ENCODE measurements around the gene LRRFIP2. TPM values are rescaled to one million over a fixed set of nuclear protein-coding genes. Genes with fewer than 3 reads are reported as not detected.
A peak's percentile ranks its signal among the peaks of the same experiment; 100 is the strongest.

LRRFIP2 gene
- total RNA-seq, 4 donors from 2014 or later, result 56.5 to 148 (median 62.4) TPM

DNA sequence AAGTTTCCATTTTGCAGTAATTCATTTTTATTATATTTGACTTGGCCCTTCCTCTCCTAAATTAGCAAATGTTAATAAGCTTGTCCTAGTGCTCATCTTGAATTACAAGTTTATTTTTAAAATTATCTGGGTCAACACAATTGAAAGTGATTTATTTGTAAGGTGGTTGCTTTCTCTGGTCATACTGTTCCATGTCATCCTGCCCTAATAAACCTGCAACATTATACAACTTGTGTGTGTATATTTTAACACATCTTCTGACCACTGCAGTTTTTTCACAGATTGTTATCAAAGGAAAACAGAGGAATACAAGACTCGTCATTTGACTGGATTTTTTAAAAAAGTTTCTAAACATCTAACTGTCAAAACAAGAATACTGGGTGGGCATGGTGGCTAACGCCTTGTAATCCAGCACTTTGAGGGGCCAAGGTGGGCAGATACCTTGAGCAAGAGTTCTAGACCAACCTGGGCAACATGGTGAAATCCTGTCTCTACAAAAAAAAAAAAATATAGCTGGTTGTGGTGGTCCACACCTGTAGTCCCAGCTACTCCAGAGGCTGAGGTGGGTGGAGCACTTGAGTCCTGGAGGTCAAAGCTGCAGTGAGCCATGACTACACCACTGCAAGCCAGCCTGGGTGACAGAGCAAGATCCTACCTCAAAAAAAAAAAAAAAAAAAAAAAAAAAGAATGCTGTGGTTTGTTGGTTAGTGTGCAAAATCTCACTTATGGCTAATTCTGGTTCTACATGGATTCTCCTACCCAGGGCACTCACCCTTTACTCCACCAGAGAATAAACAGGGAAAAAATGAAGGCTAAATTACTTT is 5.0 kb upstream of the LRRFIP2 start:
- Histone ChIP-seq H3K36me3 (no peaks in the 10 kb centered on the region), H3K27ac (peak overlapping the region; percentile 15 to 91), H3K27me3 (no peaks in the 10 kb centered on the region), H3K4me3 (no peak overlapping the region), H3K4me1 (peaks cover 7 to 8% of the 10 kb centered on the region in 2 donors), H3K9me3 (no peaks in the 10 kb centered on the region)
- intact Hi-C loops (cut with DNase I; ENCODE audit: low total_unique reads), result no loop called here
- TF ChIP-seq POLR2A (IDR thresholded peaks at IDR 0.05) (no peak), CTCF (IDR thresholded peaks at IDR 0.05) (no peak)
- no peak for DNase-seq

- Histone ChIP-seq H3K9me3 (no peaks in the 10 kb centered on the region), H3K36me3 (no peaks in the 10 kb centered on the region), H3K4me1 (peaks cover 0 to 7% of the 10 kb centered on the region in 2 donors), H3K27me3 (no peaks in the 10 kb centered on the region), H3K27ac (peak overlapping the region in 1 of 2 donors; percentile 91), H3K4me3 (no peak overlapping the region)
- TF ChIP-seq CTCF (IDR thresholded peaks at IDR 0.05) (no peak), POLR2A (IDR thresholded peaks at IDR 0.05) (no peak)
- DNase-seq, result no peak
- intact Hi-C loops (cut with DNase I; ENCODE audit: low total_unique reads), result no loop called here
These were observed 576 bp downstream of the LRRFIP2 start for GRCh38 chr3:37173806-37174205.

DNA sequence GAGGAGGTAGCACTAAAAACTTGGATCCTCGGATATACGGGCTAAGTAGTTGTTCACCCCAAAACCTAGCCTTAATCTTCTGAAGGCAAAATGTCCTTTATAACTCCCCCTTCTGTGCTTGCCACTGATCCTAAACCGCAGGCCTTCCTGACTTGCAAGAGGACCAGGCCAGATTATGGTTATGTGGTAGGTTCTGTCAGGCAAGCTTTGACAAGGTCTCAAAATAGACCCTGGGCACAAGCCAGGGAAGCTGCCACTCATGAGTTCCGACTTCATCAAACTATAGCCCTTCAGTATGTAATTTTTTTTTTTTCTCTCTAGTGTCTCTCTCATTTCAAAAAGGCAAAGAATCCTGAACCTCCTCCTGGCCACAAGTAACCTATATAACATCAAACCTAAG is 3.2 kb downstream of the LRRFIP2 start:
- H3K4me3 ChIP-seq, result no peak overlapping the region
- H3K27me3 ChIP-seq, result no peaks in the 10 kb centered on the region
- intact Hi-C loops (cut with DNase I; ENCODE audit: low total_unique reads), result no loop called here
- no peaks in the 10 kb centered on the region for H3K9me3 ChIP-seq
- H3K4me1 ChIP-seq, result no peaks in the 10 kb centered on the region
- no peak for TF ChIP-seq POLR2A (IDR thresholded peaks at IDR 0.05)
- TF ChIP-seq CTCF (IDR thresholded peaks at IDR 0.05), result no peak
- no peak for DNase-seq
- H3K36me3 ChIP-seq, result no peaks in the 10 kb centered on the region
- H3K27ac ChIP-seq, result no peak overlapping the region

DNA sequence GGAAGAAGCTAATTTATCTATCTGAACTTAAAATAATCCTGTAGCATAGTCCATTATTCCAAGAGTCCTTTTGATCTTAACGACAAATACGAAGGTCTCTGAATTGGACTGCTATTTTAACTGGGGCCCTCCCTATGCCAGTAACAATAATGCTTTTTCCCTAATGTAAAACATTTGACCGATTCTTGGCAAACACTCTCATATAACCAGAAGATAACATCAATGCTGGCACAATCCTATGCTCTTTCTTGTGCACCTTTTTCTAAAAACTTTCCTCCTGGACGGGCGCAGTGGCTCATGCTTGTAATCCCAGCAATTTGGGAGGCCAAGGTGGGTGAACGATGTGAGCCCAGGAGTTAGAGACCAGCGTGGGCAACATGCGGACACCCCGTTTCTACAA is 3.9 kb downstream of the LRRFIP2 start:
- no peak overlapping the region for H3K27ac ChIP-seq
- DNase-seq, result no peak
- no peak overlapping the region for H3K4me3 ChIP-seq
- H3K4me1 ChIP-seq, result no peaks in the 10 kb centered on the region
- no peaks in the 10 kb centered on the region for H3K27me3 ChIP-seq
- intact Hi-C loops (cut with DNase I; ENCODE audit: low total_unique reads), result no loop called here
- no peaks in the 10 kb centered on the region for H3K9me3 ChIP-seq
- TF ChIP-seq CTCF (IDR thresholded peaks at IDR 0.05) (no peak), POLR2A (IDR thresholded peaks at IDR 0.05) (no peak)
- H3K36me3 ChIP-seq, result no peaks in the 10 kb centered on the region

GRCh38 chr3:37170060-37170459 is 4.3 kb downstream of the LRRFIP2 start:
- Histone ChIP-seq H3K9me3 (no peaks in the 10 kb centered on the region), H3K4me3 (no peak overlapping the region), H3K27me3 (no peaks in the 10 kb centered on the region), H3K4me1 (no peaks in the 10 kb centered on the region), H3K27ac (peak overlapping the region in 1 of 2 donors; percentile 36), H3K36me3 (no peaks in the 10 kb centered on the region)
- DNase-seq, result no peak
- TF ChIP-seq CTCF (IDR thresholded peaks at IDR 0.05) (no peak), POLR2A (IDR thresholded peaks at IDR 0.05) (no peak)
- intact Hi-C loops (cut with DNase I; ENCODE audit: low total_unique reads), result no loop called here
